Activated CD4-positive, alpha-beta T cell treated with anti-CD3 and anti-CD28 coated beads, Interleukin-2, amount 50 U/mL, for 16 hours (primary cell): ENCODE data around the gene KCNK17.
"Not testable (repeated sequence)": the region's sequence is repeated elsewhere in the genome, so short reads cannot be mapped to it uniquely, and the experiment has no call there.

Source experiments
- DNase-seq: peaks from one replicate; pipeline ENCODE4 v3.0.0-alpha.2; 2020

The KCNK17 gene

DNA sequence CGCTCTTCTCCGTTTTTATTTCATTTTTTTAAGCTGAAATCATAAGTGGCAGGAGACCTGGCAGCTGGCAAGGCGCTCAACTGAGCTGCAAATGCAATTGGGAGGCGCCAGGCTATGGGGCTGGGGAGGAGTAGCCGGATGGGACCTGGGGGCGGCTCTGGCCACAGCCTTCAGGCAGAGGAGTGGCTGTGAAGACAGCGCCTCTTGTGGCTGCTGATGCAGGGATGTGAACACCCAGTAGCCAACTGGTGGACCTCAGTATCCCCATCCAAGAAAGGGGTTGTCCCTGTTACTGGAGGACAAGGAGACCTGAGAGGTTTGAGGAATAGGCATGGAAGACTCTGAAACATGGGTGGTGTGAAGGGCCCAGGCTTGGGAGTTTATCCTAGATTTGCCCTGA, 12.6 kb downstream of the KCNK17 start:
- no peak for DNase-seq

DNA sequence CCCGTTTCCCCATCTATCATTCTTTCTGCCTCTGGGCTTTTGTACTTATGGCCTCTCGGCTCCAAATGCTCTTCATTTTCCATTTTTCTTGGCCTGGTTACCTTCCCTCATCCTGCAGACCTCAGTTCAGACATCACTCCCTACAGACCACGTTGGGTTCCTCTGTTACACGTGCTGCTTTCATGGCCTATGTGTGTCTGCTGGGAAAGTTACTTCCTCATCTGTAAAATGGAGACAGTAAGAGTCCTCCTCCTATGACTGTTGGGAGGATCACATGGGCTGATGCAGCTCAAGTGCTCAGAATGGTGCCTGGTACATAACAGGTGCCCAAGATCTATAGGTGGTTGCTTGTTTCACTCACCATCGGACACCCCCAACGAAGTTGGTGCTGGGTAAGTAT, 13.5 kb downstream of the KCNK17 start:
- DNase-seq, result no peak

DNA sequence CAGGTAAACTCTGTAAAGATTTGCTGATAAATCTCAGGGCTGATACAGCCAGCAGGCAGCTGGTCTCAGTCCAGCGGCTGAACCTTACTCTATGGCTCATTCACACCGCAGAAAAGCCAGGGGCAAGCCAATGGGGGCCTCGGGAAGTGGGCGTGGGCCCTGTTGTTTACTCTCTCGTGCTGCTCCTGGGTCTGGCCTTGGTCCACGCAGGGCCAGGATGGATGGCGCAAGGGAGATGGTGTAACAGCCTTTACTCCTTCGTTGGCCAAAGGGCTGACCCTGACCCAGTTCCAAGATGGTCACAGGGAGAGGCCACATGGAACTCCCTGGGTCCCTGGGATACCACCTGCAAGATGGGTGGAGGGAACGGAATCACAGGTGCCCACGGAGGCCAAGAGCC, 16.2 kb downstream of the KCNK17 start:
- DNase-seq, result no peak

DNA sequence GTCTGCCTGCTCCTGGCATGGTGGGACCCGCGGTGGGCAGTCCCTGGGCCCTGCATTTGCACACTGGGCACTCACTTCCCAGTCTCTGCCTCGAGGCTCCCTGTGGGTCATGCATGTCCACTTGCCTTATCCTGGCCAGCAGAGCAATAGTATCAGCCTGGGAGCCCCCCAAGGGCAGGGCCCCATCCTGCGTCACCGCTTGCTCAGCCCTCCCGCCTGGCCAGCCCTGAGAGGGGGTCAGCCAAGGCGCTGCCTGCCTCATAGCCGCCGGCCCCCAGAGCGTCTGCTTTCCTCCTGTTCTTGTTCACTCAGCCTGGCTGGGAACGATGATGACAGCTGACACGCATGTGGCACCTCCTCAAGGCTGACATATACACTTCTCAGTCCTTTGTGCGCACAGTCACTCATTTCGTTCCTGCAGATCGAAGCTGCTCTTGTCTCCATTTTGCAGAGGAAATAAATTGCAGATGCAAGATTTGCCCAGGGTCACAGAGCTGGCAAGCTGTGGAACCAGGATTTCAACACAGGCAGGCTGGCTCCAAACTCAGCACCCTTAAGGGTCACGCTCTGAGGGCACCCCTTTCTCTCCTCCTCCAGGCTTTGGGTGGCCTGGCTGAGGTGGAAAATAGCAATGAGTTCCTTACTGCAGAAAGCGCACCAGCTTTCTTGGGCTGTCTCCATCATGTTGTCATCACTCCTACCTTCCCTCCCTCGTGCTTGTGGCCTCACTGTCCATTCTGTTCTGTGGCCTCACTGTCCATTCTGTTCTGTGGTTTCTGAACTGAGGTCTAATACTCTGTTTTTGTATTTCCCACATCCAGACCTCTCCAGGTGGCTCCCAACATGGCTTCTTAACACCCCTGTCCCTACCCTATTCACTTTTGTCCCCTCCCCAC, 17.2 kb downstream of the KCNK17 start:
- DNase-seq, result no peak

DNA sequence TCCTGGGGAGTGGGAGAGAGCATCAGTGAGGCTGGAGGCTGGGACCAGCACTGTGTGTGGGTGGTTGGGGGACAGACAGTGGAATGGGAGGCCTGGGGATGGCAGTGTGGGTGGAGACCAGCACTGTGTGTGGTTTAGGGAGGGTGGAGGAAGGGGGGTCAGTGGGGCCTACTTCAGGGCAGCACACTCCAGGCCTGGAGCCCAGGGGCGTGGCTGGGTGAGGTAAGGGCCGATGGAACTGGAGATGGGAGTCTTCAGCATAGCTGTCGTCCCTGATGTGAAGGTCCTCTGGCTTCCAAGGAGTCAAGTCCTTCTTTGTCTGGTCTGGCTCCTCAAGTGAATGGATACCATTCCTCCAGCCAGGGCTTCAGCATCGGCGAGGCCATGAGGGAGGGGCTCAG, 18.6 kb downstream of the KCNK17 start:
- no peak for DNase-seq

DNA sequence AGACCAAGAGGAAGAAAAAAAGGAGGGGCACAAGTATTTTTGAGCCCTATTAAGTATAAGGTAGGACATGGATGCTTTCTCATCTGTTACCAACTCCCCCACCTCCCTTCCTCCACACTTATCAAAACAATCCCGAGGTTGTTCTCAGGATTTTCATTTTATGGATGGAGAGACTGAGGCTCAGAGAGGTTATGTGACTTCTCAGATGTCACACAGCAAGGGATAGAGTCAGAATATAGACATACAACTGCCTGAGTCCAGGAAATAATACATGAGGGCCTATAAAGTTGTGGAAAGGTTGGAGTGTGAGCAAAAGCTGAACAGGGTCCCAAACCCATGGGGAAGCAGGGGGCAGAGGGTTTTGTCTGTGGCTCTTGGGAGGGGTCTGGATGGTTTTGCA, 19.3 kb downstream of the KCNK17 start:
- no peak for DNase-seq

GRCh38 chr6:39294133-39294532, 20.1 kb downstream of the KCNK17 start:
- no peak for DNase-seq

GRCh38 chr6:39292637-39293036, 21.6 kb downstream of the KCNK17 start:
- no peak for DNase-seq

DNA sequence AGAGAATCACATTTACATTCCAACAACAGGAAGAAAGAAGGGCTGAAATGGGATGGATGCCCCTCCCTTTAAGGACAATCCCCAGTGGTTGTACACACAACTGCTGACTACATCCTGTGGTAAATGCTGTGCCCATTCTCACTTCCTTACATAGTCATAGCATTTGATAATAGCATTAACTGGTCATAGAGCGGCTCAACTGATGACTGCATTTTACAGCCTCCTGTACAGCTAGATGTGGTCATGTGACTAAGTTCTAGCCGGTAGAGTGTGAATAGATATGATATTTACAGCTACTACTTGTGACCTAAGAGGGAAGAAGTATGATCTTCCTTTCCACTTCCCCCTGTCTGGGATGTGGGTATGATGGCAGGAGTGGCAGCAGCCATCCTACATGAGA, 24.7 kb downstream of the KCNK17 start:
- peak; percentile 8 for DNase-seq

DNA sequence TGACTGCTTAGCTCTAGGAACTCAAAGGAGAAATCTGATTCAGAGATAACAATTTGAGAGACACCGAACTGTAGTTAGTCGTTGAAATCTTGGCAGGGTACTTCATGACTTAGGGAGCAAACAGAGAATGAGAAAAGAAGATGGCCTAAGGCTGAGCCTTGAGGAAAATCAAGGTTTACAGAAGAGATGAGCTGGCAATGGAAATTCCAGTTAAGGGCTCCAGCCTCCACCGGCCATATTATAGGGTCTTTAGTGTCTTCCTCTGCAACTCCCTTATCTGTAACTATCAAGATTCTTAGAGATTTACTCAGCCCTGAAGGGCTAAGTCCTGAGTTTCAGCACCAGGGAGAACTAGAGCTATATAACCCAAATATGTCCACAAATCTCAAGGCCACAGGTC, 26.6 kb downstream of the KCNK17 start:
- no peak for DNase-seq

DNA sequence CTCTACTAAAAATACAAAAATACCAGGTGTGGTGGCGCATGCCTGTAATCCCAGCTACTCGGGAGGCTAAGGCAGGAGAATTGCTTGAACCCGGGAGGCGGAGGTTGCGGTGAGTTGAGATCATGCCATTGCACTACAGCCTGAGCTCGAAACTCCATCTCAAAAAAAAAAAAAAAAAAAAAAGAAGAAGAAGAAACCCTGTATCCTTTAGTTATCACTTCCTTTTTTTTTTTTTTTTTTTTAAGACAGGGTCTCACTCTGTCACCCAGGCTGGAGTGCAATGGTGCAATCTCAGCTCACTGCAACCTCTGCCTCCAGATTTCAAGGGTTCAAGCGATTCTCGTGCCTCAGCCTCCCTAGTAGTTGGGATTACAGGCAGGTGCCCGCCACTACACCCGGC, 27.6 kb downstream of the KCNK17 start:
- not testable (repeated sequence) for DNase-seq

- no peak for DNase-seq
Measured at GRCh38 chr6:39282774-39283173, 31.4 kb downstream of the KCNK17 start.

DNA sequence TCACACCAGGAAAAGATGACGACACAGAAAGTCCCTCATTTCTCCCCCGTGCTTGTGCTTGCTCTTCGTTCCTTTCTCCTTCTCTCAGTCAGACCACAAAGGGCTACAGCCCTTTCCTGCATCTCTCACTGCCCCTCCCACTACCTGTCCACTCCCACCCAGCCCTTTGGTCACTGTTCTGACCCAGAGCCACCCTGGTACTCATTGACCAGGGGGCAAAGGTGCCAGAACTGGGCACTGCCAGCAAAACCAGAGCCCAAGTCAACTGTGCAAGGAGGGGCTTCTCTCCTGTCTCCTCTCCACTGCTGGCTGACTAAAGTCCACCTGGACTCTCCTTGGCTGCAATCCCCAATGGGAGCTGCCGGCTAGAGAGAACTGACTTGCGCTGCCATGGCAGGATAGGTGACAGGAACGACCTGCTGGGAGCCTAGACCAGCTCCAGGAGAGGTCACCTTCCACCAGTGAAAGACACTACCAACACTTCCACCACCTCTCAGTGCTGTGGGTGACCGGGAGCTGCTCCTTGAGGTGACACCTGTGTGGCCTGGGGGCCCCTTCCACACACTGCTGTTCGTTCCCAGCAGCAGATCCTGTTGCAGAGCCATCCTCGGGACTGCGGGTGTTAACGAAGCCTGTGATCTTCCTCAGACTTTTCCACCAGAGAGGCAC, 32.8 kb downstream of the KCNK17 start:
- DNase-seq, result no peak

- DNase-seq, result no peak
Measured at GRCh38 chr6:39280247-39280731, 33.9 kb downstream of the KCNK17 start.

DNA sequence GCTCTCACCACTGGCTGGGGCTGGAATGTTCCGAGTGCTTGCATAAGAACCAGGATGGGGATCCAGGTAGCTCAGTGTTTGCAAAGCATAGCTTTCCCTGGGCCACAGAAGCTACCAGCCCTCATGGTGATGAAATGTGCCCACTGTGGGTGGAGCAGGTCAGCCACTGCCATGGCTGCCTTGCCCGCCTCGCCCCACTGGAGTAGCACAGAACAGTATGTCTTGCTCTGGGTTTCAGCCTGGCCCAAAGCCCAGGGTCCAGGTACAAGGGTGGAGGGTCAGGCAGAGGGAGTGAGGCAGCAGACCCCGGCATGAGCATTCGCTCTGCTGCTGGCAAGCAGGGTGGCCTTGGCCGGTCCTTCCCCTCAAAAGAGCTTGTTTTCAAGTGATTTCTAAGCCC, 34.7 kb downstream of the KCNK17 start:
- no peak for DNase-seq

DNA sequence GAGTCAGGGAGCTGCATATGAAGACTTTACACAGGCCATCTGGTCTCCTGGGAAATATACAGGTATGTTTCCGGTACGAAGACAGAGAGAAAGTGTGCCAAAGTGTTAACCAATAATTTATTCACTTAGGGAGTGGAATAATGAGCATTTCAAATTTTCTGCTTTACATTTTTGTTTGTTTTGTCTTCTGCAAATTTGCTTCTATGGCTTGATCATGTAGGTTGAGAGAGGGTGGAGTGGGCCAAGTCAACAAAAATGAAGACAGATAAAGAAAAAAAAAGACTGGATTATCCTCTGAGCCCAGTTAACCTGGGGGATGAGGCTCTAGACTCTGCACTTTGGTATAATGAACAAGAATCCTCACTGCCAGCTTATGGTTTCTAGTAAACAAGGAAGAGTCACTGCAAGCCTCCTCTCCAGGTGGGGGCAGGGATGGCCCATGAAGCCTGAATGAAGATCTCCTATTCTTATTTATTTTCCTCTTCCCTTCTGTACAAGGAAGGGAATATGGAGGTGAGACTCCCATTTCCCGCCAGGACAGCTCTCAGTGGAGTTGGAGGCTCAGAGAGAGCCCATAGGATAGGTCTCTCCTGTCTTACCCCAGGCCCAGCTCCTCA, 37.7 kb downstream of the KCNK17 start:
- no peak for DNase-seq

DNA sequence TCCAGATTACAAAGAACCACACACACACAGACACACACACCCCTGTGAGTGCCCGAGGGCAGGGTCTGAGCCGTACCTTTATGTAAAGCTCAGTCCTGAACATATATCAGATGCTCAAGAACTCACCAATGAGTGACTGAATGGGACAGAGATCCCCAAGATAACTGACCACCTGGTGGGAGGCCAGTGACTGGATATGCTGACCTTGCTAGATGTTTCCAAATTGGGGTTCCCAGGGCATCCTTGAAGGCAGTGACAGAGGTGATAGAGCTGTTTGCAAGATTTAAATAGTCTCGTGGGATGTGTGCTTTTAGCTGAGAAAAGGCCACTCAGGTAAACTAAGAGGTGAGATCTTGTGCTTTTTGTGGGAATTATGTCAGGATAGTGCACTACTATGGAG, 39.3 kb downstream of the KCNK17 start:
- no peak for DNase-seq

GRCh38 chr6:39274471-39274870, 39.7 kb downstream of the KCNK17 start:
- no peak for DNase-seq

- DNase-seq, result no peak
Measured at GRCh38 chr6:39273406-39273821, 40.8 kb downstream of the KCNK17 start.

- DNase-seq, result no peak
Measured at GRCh38 chr6:39269961-39270360, 44.3 kb downstream of the KCNK17 start.

DNA sequence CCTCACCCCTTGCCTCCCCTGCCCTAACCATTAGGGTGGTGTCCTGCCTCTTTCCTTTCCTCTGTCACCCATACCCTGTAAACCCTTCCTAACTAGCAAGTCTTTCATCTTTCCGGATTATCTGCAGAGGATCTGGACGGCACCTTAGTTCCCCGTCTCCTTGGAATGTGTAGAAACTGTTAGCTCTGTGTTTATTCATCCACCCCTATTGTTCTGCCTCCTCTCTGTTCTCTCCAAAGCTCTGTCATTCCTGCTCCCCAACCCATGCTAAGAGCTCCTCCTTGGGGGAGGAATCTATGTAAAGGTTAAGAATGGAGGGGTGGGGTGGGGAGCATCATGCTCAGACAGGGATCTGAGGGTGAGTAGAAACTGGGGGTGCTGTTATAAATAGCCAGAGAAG, 45.5 kb downstream of the KCNK17 start:
- DNase-seq, result no peak

DNA sequence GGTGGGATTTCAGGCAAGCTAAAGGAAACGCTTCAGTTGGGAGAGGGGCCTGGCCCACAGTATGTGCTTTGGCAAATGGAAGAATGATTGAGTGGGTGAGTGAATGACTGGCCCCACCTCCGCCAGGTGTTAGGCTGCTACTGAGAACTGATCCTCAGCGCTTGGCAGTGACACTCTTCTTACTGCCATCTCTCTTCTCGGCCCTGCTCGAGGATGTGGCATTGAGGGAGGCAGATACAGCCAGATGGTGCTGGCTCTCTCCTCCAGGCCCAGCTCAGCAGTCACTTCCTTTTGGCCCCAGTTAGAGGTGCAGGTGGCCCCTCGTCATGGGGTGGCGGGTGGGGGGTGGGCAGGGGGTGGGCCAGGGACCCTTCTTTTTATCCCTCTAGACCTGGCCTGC, 46.0 kb downstream of the KCNK17 start:
- DNase-seq, result no peak

DNA sequence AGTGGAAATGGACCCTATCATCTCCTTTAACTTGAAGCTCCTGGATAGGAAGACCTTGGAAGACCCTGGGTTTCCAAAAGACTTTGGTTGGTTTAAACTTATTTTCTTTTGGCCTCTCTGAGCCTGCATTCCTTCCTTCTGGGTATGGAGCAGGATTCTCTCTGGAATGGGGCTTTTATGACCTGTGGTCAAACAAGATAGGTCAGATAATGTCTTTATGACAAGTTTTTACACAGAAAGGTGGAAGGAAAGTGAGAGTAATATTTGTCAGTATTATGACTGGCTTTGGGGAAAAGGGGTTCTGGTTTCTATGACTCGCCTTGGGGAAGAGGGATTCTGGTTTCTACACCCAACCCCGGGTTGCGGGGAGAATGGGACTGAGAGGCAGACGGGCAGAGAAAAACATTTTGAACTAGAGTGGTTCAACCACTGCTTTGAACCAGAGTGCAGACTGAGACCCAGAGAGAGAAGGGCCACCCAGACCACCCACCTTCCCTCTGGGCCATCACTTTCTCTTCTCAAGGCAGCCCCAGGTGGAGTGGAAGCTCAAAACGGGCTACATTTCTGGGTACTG, 47.4 kb downstream of the KCNK17 start:
- DNase-seq, result no peak

DNA sequence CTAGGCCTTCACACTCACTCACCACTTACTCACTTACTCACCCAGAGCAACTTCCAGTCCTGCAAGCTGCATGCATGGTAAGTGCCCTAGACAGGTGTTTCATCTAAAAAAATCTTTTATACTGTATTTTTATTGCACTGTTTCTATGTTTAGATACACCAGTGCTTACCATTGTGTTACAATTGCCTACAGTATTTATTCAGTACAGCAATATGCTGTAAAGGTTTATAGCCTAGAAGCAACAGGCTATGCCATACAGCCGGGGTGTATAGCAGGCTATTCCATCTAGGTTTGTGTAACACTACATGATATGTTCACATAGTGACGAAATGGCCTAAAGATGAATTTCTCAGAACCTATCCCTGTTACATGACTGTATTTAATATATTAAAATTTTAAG, 47.8 kb downstream of the KCNK17 start:
- no peak for DNase-seq
